Measurements from ENCODE around the gene MON1B.

MON1B gene

GRCh38 chr16:77193377-77193776, 2.4 kb downstream of the MON1B start:
- Histone ChIP-seq H3K4me3 (ENCODE audit: low read depth, low read length) (no peak overlapping the region), H3K36me3 (replicated peaks) (peaks cover 12% of the 10 kb centered on the region), H3K27me3 (replicated peaks) (no peaks in the 10 kb centered on the region), H3K27ac (no peak overlapping the region)
- TF ChIP-seq, protein P1, sequence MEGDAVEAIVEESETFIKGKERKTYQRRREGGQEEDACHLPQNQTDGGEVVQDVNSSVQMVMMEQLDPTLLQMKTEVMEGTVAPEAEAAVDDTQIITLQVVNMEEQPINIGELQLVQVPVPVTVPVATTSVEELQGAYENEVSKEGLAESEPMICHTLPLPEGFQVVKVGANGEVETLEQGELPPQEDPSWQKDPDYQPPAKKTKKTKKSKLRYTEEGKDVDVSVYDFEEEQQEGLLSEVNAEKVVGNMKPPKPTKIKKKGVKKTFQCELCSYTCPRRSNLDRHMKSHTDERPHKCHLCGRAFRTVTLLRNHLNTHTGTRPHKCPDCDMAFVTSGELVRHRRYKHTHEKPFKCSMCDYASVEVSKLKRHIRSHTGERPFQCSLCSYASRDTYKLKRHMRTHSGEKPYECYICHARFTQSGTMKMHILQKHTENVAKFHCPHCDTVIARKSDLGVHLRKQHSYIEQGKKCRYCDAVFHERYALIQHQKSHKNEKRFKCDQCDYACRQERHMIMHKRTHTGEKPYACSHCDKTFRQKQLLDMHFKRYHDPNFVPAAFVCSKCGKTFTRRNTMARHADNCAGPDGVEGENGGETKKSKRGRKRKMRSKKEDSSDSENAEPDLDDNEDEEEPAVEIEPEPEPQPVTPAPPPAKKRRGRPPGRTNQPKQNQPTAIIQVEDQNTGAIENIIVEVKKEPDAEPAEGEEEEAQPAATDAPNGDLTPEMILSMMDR (IDR thresholded peaks at IDR 0.05; ENCODE audit: low read depth, low read length, missing control alignments): no peak
- no peak for DNase-seq
- in situ Hi-C loops (cut with HindIII; ENCODE audit: low pct_ligation_motif_present, low sequenced_read_pairs): no loop called here

- TF ChIP-seq, protein P1 (IDR thresholded peaks at IDR 0.05; ENCODE audit: low read depth, low read length, missing control alignments): no peak
- Histone ChIP-seq H3K27me3 (replicated peaks) (no peaks in the 10 kb centered on the region), H3K4me3 (ENCODE audit: low read depth, low read length) (no peak overlapping the region), H3K36me3 (replicated peaks) (peaks cover 18% of the 10 kb centered on the region), H3K27ac (no peak overlapping the region)
- no peak for DNase-seq
- in situ Hi-C loops (cut with HindIII; ENCODE audit: low pct_ligation_motif_present, low sequenced_read_pairs): no loop called here
These were observed 3.6 kb downstream of the MON1B start for GRCh38 chr16:77194295-77195231.

DNA sequence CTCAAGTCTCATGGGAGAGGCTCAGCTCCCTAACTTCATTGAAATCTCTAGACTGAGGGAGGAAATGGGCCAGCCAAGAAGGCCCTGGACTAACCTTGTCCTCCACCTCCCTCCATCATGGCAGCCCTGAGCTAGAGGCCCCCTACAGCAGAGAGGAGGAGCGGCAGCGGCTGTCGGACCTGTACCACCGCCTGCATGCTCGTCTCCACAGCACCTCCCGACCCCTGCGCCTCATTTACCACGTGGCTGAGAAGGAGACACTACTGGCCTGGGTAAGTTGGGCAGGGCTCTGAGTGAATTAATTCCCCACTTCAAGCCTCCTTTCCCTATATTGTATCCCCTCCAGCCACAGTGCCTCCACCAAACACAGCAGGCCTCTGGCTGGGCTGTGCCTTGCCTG, 4.4 kb downstream of the MON1B start:
- H3K4me3 ChIP-seq (ENCODE audit: low read depth, low read length): no peak overlapping the region
- no peaks in the 10 kb centered on the region for H3K27me3 ChIP-seq (replicated peaks)
- no peak for DNase-seq
- peaks cover 20% of the 10 kb centered on the region for H3K36me3 ChIP-seq (replicated peaks)
- no peak overlapping the region for H3K27ac ChIP-seq
- in situ Hi-C loops (cut with HindIII; ENCODE audit: low pct_ligation_motif_present, low sequenced_read_pairs): no loop called here
- TF ChIP-seq, protein P1 (IDR thresholded peaks at IDR 0.05; ENCODE audit: low read depth, low read length, missing control alignments): no peak

DNA sequence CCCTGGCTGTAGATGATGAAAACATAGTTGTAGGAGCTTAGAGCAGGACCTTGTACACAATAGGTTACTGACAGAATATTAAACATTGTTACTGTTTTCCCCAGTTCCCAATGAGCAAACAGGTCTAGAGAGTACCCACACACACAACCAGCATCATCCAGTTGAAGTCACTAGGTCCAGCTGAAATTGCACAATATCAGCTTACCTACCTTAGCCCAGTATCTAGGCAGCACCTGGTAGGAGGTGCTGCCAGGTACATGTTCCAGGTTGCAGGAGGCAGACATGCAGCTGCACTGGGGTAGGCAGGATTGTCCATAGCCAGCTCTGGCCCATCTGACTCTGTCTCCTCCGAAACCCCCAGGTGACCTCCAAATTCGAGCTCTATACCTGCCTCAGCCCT, 6.8 kb downstream of the MON1B start:
- peaks cover 20% of the 10 kb centered on the region for H3K36me3 ChIP-seq (replicated peaks)
- in situ Hi-C loops (cut with HindIII; ENCODE audit: low pct_ligation_motif_present, low sequenced_read_pairs): no loop called here
- no peak overlapping the region for H3K27ac ChIP-seq

DNA sequence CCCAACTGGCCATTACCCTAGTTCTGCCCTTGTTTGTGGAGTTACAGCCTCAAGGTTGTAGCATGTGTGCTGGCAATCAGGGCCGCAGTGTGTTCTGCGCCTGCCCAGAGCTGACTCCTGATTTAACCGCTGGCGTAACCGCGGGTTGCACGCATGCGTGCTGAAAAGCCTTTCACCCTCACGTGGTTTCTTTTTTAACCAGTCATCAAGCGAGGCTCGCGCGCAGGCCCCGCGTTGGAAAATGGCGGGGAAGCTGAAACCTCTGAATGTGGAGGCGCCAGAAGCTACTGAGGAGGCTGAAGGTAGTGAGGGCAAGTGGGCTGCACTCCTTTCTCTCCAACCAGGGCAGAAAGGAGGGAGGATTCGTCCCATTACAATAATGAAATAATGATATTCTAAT, 8.2 kb downstream of the MON1B start, which contains the start of gene SYCE1L:
TSS of gene SYCE1L (plus strand) at position 198 of the 400 bp plus-strand sequence. CDS start at position 242, 44 bp downstream.
- Histone ChIP-seq H3K27ac (no peak within 1 kb of the TSS), H3K4me3 (ENCODE audit: low read depth, low read length) (no peak within 1 kb of the TSS), H3K36me3 (replicated peaks) (peaks cover 20% of the 10 kb centered on the region), H3K27me3 (replicated peaks) (no peaks in the 10 kb centered on the region)
- TF ChIP-seq, protein P1 (IDR thresholded peaks at IDR 0.05; ENCODE audit: low read depth, low read length, missing control alignments): no peak
- no peak for DNase-seq
- in situ Hi-C loops (cut with HindIII; ENCODE audit: low pct_ligation_motif_present, low sequenced_read_pairs): no loop called here

More for the DNA sequence above, 6.8 kb downstream of the MON1B start:
- Histone ChIP-seq H3K27me3 (replicated peaks) (no peaks in the 10 kb centered on the region), H3K4me3 (ENCODE audit: low read depth, low read length) (no peak overlapping the region)
- DNase-seq: no peak
- TF ChIP-seq, protein P1 (IDR thresholded peaks at IDR 0.05; ENCODE audit: low read depth, low read length, missing control alignments): no peak
